HG03469 (cell line): Measurements from ENCODE around the gene NDUFAF4.

Experiments used
- ATAC-seq: cut with Tn5 transposase; IDR thresholded peaks from one replicate; pipeline ENCODE4 v1.9.1; 2021; ENCODE audit warnings: mild to moderate bottlenecking, moderate library complexity, moderate number of reproducible peaks; ENCODE audit not compliant: unreplicated experiment

Gene NDUFAF4

GRCh38 chr6:96897396-96898240 is at the start of gene NDUFAF4:
Gene NDUFAF4, minus strand, starts transcription at chr6:96897891. Its CDS starts 90 bp downstream, at chr6:96897801.
- peak; percentile 81 for ATAC-seq

GRCh38 chr6:96947055-96947454 is 49.4 kb upstream of the NDUFAF4 start:
- ATAC-seq = peak; percentile 99

- no peak for ATAC-seq
Measured at GRCh38 chr6:96943555-96944215, 46.0 kb upstream of the NDUFAF4 start.

GRCh38 chr6:96942676-96943075 is 45.0 kb upstream of the NDUFAF4 start:
- no peak for ATAC-seq

GRCh38 chr6:96940322-96940721 is 42.6 kb upstream of the NDUFAF4 start:
- ATAC-seq = no peak

- ATAC-seq = no peak
Measured at GRCh38 chr6:96939007-96939805, 41.5 kb upstream of the NDUFAF4 start.

- ATAC-seq = no peak
Measured at GRCh38 chr6:96934087-96934486, 36.4 kb upstream of the NDUFAF4 start.

- ATAC-seq = no peak
Measured at GRCh38 chr6:96931198-96931597, 33.5 kb upstream of the NDUFAF4 start.

GRCh38 chr6:96929741-96930140 is 32.0 kb upstream of the NDUFAF4 start:
- no peak for ATAC-seq

GRCh38 chr6:96927660-96928059 is 30.0 kb upstream of the NDUFAF4 start:
- ATAC-seq = no peak

- ATAC-seq = no peak
Measured at GRCh38 chr6:96926425-96926824, 28.7 kb upstream of the NDUFAF4 start.

GRCh38 chr6:96925290-96925687 is 27.6 kb upstream of the NDUFAF4 start:
- no peak for ATAC-seq

GRCh38 chr6:96923871-96924493 is 26.3 kb upstream of the NDUFAF4 start:
- peak; percentile 55 for ATAC-seq

GRCh38 chr6:96923400-96923799 is 25.7 kb upstream of the NDUFAF4 start:
- no peak for ATAC-seq

- ATAC-seq = no peak
Measured at GRCh38 chr6:96917098-96917497, 19.4 kb upstream of the NDUFAF4 start.

GRCh38 chr6:96913621-96914020 is 15.9 kb upstream of the NDUFAF4 start:
- ATAC-seq = no peak

- no peak for ATAC-seq
Measured at GRCh38 chr6:96911751-96912150, 14.1 kb upstream of the NDUFAF4 start.

- ATAC-seq = no peak
Measured at GRCh38 chr6:96911171-96911570, 13.5 kb upstream of the NDUFAF4 start.

GRCh38 chr6:96909811-96910210 is 12.1 kb upstream of the NDUFAF4 start:
- ATAC-seq = no peak

GRCh38 chr6:96907498-96907897 is 9.8 kb upstream of the NDUFAF4 start:
- peak; percentile 95 for ATAC-seq

GRCh38 chr6:96900873-96901272 is 3.2 kb upstream of the NDUFAF4 start:
- no peak for ATAC-seq
